Measurements from ENCODE around the gene LRRC8D. TPM values are rescaled to one million over a fixed set of nuclear protein-coding genes. Genes with fewer than 3 reads are reported as not detected.

The LRRC8D gene
- total RNA-seq, 1 experiment from 2014 or later, result 42.0 TPM

DNA sequence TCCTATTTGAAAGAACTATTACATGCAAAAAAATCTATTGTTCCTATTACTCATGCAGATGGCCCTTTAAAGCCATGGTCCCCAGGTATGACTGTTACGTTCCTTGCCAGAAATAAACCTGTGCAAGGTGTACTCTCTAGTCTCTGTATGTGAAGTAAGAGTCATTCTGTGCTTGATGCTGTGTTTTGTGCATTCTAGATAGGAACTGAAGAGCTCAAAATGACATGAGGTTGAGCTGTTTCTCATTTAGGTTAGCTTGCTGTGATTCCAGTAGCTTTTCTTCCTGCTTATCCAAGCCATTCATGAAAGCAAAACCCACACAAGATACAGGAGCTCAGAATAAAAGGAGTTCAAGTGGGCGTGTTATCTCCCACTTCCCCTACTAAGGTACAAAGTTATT is 109.7 kb downstream of the LRRC8D start:
- Mint-ChIP-seq H3K27me3 (ENCODE audit: insufficient read depth, unreplicated experiment) (no peaks in the 10 kb centered on the region), H3K27ac (ENCODE audit: low read depth, unreplicated experiment) (no peak overlapping the region), H3K36me3 (ENCODE audit: insufficient read depth, unreplicated experiment) (peaks cover 26% of the 10 kb centered on the region), H3K9me3 (ENCODE audit: unreplicated experiment) (no peaks in the 10 kb centered on the region), H3K4me1 (ENCODE audit: insufficient read depth, unreplicated experiment) (peaks cover 9% of the 10 kb centered on the region), H3K4me3 (ENCODE audit: unreplicated experiment) (no peak overlapping the region)
- ChIA-PET CTCF (interaction anchor here (0.6 kb wide), 1 partner anchor 35 kb away, joined by 3 read pairs; no protein-coding TSS in a partner anchor), POLR2A (interaction anchor here (1.6 kb wide), 1 partner anchor 22 kb away, joined by 4 read pairs; no protein-coding TSS in a partner anchor)
- intact Hi-C loops (cut with micrococcal nuclease), result no loop called here
- TF ChIP-seq, protein P1, sequence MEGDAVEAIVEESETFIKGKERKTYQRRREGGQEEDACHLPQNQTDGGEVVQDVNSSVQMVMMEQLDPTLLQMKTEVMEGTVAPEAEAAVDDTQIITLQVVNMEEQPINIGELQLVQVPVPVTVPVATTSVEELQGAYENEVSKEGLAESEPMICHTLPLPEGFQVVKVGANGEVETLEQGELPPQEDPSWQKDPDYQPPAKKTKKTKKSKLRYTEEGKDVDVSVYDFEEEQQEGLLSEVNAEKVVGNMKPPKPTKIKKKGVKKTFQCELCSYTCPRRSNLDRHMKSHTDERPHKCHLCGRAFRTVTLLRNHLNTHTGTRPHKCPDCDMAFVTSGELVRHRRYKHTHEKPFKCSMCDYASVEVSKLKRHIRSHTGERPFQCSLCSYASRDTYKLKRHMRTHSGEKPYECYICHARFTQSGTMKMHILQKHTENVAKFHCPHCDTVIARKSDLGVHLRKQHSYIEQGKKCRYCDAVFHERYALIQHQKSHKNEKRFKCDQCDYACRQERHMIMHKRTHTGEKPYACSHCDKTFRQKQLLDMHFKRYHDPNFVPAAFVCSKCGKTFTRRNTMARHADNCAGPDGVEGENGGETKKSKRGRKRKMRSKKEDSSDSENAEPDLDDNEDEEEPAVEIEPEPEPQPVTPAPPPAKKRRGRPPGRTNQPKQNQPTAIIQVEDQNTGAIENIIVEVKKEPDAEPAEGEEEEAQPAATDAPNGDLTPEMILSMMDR (IDR thresholded peaks at IDR 0.05; ENCODE audit: unreplicated experiment), result no peak
- no TSS peak for BruUV-seq (replicated peaks)
- DNase-seq (ENCODE audit: unreplicated experiment), result no peak

DNA sequence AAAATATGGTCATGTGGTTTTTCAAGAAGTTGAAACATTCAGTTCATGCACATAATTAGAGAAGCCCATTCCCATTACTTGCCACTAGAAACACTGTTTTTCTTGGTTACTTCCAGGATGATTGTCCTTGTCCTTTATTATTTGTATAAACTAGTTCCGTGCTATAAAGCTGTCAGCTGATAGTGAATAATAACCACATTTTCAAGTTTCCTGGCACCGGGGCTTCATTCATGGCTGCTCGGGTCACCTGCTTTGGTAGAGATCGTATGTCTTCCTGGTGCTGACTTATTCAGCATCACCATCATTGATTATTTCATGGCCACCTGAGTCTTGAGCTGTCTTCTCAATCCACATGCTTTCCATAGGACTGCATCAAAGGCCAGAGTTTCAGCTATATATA is 111.1 kb downstream of the LRRC8D start:
- BruUV-seq (replicated peaks), result no TSS peak
- POLR2A ChIA-PET, result interaction anchor here (1.2 kb wide), 1 partner anchor 10 kb away, joined by 4 read pairs; no protein-coding TSS in a partner anchor
- no peak overlapping the region for H3K27ac Mint-ChIP-seq (ENCODE audit: low read depth, unreplicated experiment)
- intact Hi-C loops (cut with micrococcal nuclease), result no loop called here
- no peaks in the 10 kb centered on the region for H3K9me3 Mint-ChIP-seq (ENCODE audit: unreplicated experiment)
- no peak overlapping the region for H3K4me3 Mint-ChIP-seq (ENCODE audit: unreplicated experiment)
- peaks cover 32% of the 10 kb centered on the region for H3K36me3 Mint-ChIP-seq (ENCODE audit: insufficient read depth, unreplicated experiment)
- TF ChIP-seq, protein P1 (IDR thresholded peaks at IDR 0.05; ENCODE audit: unreplicated experiment), result no peak
- CTCF ChIA-PET, result interaction anchor here (0.7 to 1.4 kb wide), 2 partner anchors 10 to 28 kb away, joined by 3 read pairs; no protein-coding TSS in a partner anchor
- peaks cover 9% of the 10 kb centered on the region for H3K4me1 Mint-ChIP-seq (ENCODE audit: insufficient read depth, unreplicated experiment)
- no peak for DNase-seq (ENCODE audit: unreplicated experiment)
- no peaks in the 10 kb centered on the region for H3K27me3 Mint-ChIP-seq (ENCODE audit: insufficient read depth, unreplicated experiment)

DNA sequence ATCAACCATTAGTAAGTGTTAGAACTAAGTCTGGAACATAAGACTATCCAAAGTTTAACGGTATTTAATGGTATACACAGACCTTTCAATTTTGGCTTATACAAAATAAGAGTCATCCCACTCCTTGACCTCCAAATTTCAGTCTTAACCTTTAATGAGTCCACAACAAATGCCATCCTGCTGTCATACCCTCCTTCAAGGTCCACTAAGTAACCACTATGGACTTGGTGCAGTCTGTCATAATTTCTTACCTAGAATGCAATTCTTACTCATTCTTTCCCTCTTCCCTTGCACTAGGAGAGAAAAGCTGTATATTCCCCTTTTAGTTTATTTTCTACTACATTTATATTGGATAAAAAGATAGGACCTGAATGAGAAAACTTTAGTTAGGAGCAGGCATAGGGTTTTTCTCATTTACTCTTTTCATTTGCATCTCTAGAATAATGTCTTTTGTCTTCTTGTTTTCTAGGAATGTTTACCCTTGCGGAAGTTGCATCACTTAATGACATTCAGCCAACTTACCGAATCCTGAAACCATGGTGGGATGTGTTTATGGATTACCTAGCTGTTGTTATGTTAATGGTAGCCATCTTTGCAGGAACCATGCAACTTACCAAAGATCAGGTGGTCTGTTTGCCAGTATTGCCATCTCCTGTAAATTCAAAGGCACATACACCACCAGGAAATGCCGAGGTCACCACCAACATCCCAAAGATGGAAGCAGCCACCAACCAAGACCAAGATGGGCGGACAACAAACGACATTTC is 111.9 kb downstream of the LRRC8D start:
- H3K4me1 Mint-ChIP-seq (ENCODE audit: insufficient read depth, unreplicated experiment), result peaks cover 9% of the 10 kb centered on the region
- H3K9me3 Mint-ChIP-seq (ENCODE audit: unreplicated experiment), result no peaks in the 10 kb centered on the region
- no TSS peak for BruUV-seq (replicated peaks)
- CTCF ChIA-PET, result interaction anchor here (1.4 kb wide), 1 partner anchor 10 kb away, joined by 3 read pairs; no protein-coding TSS in a partner anchor
- H3K4me3 Mint-ChIP-seq (ENCODE audit: unreplicated experiment), result no peak overlapping the region
- intact Hi-C loops (cut with micrococcal nuclease), result no loop called here
- DNase-seq (ENCODE audit: unreplicated experiment), result no peak
- POLR2A ChIA-PET, result interaction anchor here (1.2 kb wide), 1 partner anchor 9 kb away, joined by 4 read pairs; no protein-coding TSS in a partner anchor
- H3K27ac Mint-ChIP-seq (ENCODE audit: low read depth, unreplicated experiment), result no peak overlapping the region
- no peaks in the 10 kb centered on the region for H3K27me3 Mint-ChIP-seq (ENCODE audit: insufficient read depth, unreplicated experiment)
- H3K36me3 Mint-ChIP-seq (ENCODE audit: insufficient read depth, unreplicated experiment), result peaks cover 32% of the 10 kb centered on the region
- TF ChIP-seq, protein P1 (IDR thresholded peaks at IDR 0.05; ENCODE audit: unreplicated experiment), result no peak

DNA sequence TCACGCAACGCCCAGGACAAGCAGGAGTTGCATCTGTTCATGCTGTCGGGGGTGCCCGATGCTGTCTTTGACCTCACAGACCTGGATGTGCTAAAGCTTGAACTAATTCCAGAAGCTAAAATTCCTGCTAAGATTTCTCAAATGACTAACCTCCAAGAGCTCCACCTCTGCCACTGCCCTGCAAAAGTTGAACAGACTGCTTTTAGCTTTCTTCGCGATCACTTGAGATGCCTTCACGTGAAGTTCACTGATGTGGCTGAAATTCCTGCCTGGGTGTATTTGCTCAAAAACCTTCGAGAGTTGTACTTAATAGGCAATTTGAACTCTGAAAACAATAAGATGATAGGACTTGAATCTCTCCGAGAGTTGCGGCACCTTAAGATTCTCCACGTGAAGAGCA is 113.6 kb downstream of the LRRC8D start:
- POLR2A ChIA-PET, result interaction anchor here (0.8 to 1.7 kb wide), 3 partner anchors 17 to 113 kb away, joined by 3 to 4 read pairs (median 3); no protein-coding TSS in a partner anchor
- Mint-ChIP-seq H3K9me3 (ENCODE audit: unreplicated experiment) (no peaks in the 10 kb centered on the region), H3K4me3 (ENCODE audit: unreplicated experiment) (no peak overlapping the region), H3K36me3 (ENCODE audit: insufficient read depth, unreplicated experiment) (peaks cover 32% of the 10 kb centered on the region), H3K27ac (ENCODE audit: low read depth, unreplicated experiment) (no peak overlapping the region), H3K27me3 (ENCODE audit: insufficient read depth, unreplicated experiment) (no peaks in the 10 kb centered on the region), H3K4me1 (ENCODE audit: insufficient read depth, unreplicated experiment) (peaks cover 2% of the 10 kb centered on the region)
- CTCF ChIA-PET, result interaction anchor here (0.6 kb wide), 1 partner anchor 91 kb away, joined by 3 read pairs; no protein-coding TSS in a partner anchor
- DNase-seq (ENCODE audit: unreplicated experiment), result no peak
- TF ChIP-seq, protein P1 (IDR thresholded peaks at IDR 0.05; ENCODE audit: unreplicated experiment), result no peak
- no TSS peak for BruUV-seq (replicated peaks)
- intact Hi-C loops (cut with micrococcal nuclease), result no loop called here
